Mesothelial cell of epicardium (in vitro differentiated cells): Measurements from ENCODE around the gene S1PR3. TPM values are rescaled to one million over a fixed set of nuclear protein-coding genes. Genes with fewer than 3 reads are reported as not detected.

Experiments
- DNase-seq, 2 experiments: peaks; one replicate each; pipeline ENCODE4 v3.0.0; 2021; ENCODE audit warnings: low spot score in 2 of 2; ENCODE audit not compliant: unreplicated experiment in 2 of 2
- H3K27ac Mint-ChIP-seq: 2 replicates; pipeline ENCODE4 v1.8.0; 2021; ENCODE audit warnings: mixed read lengths
- H3K27me3 Mint-ChIP-seq: 2 replicates; pipeline ENCODE4 v1.8.0; 2021; ENCODE audit warnings: low read depth, mixed read lengths
- H3K36me3 Mint-ChIP-seq: 2 replicates; pipeline ENCODE4 v1.8.0; 2021; ENCODE audit warnings: mixed read lengths
- H3K4me1 Mint-ChIP-seq: 2 replicates; pipeline ENCODE4 v1.8.0; 2021; ENCODE audit warnings: mixed read lengths
- H3K4me3 Mint-ChIP-seq: 2 replicates; pipeline ENCODE4 v1.8.0; 2021; ENCODE audit warnings: mild to moderate bottlenecking, moderate library complexity, mixed read lengths
- H3K9me3 Mint-ChIP-seq: 2 replicates; pipeline ENCODE4 v1.8.0; 2021; ENCODE audit warnings: mixed read lengths
- total RNA-seq: library from RNA; stranded (reverse); gene quantifications from 3 replicates; pipeline ENCODE4 v1.2.1, GENCODE V29; 2021
- TF ChIP-seq, protein P1 (sequence below): fragments of 200-600 bp; sonication (generic); IDR thresholded peaks from one replicate; pipeline ENCODE4 v1.5.0; 2021; ENCODE audit warnings: antibody characterized with exemption; ENCODE audit not compliant: unreplicated experiment

The S1PR3 gene
- total RNA-seq, 1 donor from 2014 or later, result 38.2 TPM

DNA sequence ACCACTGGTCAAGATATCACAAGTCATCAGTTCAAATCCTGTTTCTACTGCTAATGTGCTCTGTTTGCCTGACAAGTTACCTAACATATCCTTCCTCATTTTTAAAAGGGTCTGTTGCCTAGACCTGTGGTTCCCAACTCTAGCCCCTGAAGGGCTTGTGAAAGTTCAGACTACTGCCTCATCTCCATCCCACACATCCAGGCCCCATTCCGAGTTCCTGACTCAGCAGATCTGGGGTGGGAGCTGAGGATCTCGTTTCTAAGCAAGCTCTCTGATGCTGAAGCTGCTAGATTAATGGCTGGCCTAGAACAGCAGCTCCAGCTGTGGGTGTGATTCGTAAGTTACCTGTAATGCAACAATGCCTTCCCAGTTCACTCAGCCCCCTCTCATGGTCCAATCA is 32.5 kb downstream of the S1PR3 start:
- TF ChIP-seq, protein P1, sequence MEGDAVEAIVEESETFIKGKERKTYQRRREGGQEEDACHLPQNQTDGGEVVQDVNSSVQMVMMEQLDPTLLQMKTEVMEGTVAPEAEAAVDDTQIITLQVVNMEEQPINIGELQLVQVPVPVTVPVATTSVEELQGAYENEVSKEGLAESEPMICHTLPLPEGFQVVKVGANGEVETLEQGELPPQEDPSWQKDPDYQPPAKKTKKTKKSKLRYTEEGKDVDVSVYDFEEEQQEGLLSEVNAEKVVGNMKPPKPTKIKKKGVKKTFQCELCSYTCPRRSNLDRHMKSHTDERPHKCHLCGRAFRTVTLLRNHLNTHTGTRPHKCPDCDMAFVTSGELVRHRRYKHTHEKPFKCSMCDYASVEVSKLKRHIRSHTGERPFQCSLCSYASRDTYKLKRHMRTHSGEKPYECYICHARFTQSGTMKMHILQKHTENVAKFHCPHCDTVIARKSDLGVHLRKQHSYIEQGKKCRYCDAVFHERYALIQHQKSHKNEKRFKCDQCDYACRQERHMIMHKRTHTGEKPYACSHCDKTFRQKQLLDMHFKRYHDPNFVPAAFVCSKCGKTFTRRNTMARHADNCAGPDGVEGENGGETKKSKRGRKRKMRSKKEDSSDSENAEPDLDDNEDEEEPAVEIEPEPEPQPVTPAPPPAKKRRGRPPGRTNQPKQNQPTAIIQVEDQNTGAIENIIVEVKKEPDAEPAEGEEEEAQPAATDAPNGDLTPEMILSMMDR, result no peak
- no peak for DNase-seq
- Mint-ChIP-seq H3K9me3 (peaks cover 6% of the 10 kb centered on the region), H3K36me3 (peaks cover 2% of the 10 kb centered on the region), H3K4me1 (peaks cover 34% of the 10 kb centered on the region), H3K4me3 (no peak overlapping the region), H3K27me3 (no peaks in the 10 kb centered on the region), H3K27ac (peak overlapping the region; percentile 94)

DNA sequence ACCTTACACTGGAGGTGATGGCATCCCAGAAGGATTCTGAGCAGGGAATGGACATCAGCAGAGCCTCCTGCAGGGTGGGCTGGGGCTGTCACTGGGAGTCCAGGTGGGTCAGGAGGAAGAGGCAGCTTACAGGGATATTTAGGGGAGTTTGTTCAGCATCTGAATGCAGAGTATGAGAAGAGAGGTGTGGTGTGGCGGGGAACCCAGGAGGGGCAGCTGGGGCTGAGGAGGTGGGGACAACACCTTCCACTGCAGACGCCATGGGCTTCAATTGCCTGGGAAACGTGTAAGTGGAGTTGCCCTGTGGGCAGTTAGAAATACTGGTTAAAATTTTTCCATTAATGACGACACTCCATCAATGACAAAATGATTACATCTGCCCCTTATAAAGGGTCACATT is 33.5 kb downstream of the S1PR3 start:
- TF ChIP-seq, protein P1, result no peak
- Mint-ChIP-seq H3K36me3 (peaks cover 4% of the 10 kb centered on the region), H3K4me3 (no peak overlapping the region), H3K9me3 (peaks cover 10% of the 10 kb centered on the region), H3K27me3 (no peaks in the 10 kb centered on the region), H3K27ac (no peak overlapping the region), H3K4me1 (peaks cover 34% of the 10 kb centered on the region)
- DNase-seq, result no peak

DNA sequence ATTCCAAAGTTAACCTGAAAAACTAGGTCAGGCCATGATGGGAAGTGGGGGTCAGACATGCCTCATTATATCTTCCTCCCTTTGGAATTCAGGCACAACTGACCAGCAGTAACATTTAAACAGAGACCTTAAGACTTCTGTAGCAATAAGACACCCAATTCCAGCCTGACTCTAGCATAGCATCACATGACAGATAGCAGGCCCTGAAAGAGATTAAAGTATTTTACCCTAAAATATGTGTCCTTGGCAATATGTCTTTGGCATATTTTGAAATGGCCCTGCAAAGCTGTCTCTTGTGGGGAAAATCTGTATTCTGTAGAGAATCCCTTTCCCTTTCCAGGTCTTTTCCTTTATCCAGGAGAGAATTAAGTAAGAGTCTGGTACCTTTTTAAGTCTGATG is 34.3 kb downstream of the S1PR3 start:
- TF ChIP-seq, protein P1, result no peak

DNA sequence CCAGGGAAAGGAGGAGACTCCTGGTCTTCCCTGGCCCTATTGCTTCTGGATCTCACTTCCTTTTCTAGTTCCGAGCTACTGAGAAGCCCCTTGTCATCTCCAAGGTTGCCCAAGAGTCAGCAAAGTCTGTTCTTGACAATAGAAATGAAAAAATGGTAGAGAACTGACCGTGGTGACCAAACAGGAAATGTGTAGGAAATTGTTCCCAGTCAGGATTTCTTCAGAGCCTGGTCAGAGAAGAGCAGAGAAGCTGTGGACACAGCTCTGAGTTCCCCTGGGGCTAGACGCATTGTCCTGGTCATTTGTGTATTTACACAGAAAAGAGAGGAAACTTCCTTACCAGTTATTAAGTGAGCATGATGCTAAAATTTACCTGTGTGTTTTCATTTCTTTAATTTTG is 35.6 kb downstream of the S1PR3 start:
- Mint-ChIP-seq H3K27me3 (no peaks in the 10 kb centered on the region), H3K36me3 (peaks cover 11% of the 10 kb centered on the region), H3K4me3 (no peak overlapping the region), H3K4me1 (peaks cover 25% of the 10 kb centered on the region), H3K27ac (no peak overlapping the region), H3K9me3 (peaks cover 26% of the 10 kb centered on the region)
- no peak for DNase-seq
- TF ChIP-seq, protein P1, result no peak

More for the DNA sequence above, 34.3 kb downstream of the S1PR3 start:
- Mint-ChIP-seq H3K27me3 (no peaks in the 10 kb centered on the region), H3K27ac (no peak overlapping the region), H3K36me3 (peaks cover 7% of the 10 kb centered on the region), H3K4me1 (peaks cover 34% of the 10 kb centered on the region), H3K9me3 (peaks cover 16% of the 10 kb centered on the region), H3K4me3 (no peak overlapping the region)
- no peak for DNase-seq

DNA sequence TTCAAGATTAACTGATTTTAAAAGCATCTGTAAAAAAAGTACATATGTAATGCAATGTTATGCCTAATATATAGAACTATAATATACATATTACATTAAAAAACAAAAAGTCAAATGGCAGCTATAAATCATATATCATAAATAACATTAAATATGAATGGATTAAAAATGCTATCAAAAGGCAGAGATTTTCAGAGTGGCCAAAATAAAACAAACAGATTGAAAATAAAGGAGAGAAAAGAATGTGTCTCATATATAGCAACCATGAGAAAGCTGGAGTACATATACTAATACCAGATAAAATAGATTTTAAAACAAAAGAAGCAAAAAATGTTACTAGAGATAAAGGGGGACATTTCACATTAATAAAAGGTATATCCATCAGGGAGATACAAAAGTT is 38.5 kb downstream of the S1PR3 start:
- H3K9me3 Mint-ChIP-seq, result peaks cover 31% of the 10 kb centered on the region
- H3K27me3 Mint-ChIP-seq, result no peaks in the 10 kb centered on the region
- peaks cover 11% of the 10 kb centered on the region for H3K36me3 Mint-ChIP-seq
- TF ChIP-seq, protein P1, result no peak
- H3K4me3 Mint-ChIP-seq, result no peak overlapping the region
- no peak overlapping the region for H3K27ac Mint-ChIP-seq
- DNase-seq, result no peak
- H3K4me1 Mint-ChIP-seq, result peaks cover 6% of the 10 kb centered on the region

DNA sequence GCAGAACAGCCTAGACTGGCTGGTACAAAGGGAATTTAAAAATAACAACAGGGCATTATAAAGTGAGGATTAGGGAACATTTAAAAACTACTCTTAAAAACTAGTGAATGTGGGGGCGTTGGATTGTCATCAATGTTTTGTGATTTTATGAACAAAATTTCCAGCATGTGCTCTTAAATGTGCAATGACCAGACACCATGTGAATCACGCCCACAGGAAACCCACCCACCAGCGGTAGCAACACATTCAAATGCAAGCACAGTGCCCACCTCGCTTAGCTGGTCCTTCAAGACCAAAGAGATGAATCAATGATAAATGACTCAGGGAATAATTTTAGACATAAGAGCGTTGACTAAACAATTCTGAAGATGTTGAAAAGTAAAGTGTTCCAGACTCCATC is 40.9 kb downstream of the S1PR3 start:
- peaks cover 1% of the 10 kb centered on the region for H3K4me1 Mint-ChIP-seq
- H3K36me3 Mint-ChIP-seq, result peaks cover 11% of the 10 kb centered on the region
- H3K4me3 Mint-ChIP-seq, result no peak overlapping the region
- no peak for DNase-seq
- peaks cover 31% of the 10 kb centered on the region for H3K9me3 Mint-ChIP-seq
- no peaks in the 10 kb centered on the region for H3K27me3 Mint-ChIP-seq
- TF ChIP-seq, protein P1, result no peak
- no peak overlapping the region for H3K27ac Mint-ChIP-seq
